Measurements from ENCODE around the gene FNTB.

Gene FNTB

GRCh38 chr14:65042296-65042695 lies 55.6 kb downstream of the FNTB start:
- H3K4me1 ChIP-seq (ENCODE audit: control extremely low read depth in 1 of 4, control insufficient read depth in 4 of 4, insufficient read depth in 4 of 4, low read length in 3 of 4) = peaks cover 13 to 62% (median 47%) of the 10 kb centered on the region in 4 experiments
- CTCF ChIA-PET = interaction anchor here (1.6 to 3.4 kb wide), 5 partner anchors 8 to 32 kb away, joined by 4 to 18 read pairs (median 8); no protein-coding TSS in a partner anchor
- H3K9me3 ChIP-seq (ENCODE audit: control extremely low read depth in 1 of 5, control insufficient read depth in 4 of 5, insufficient read depth in 2 of 5, low read depth in 1 of 5, low read length in 4 of 5) = no peaks in the 10 kb centered on the region
- 56% methylated on average over 3 of the region's 3 CpGs for WGBS (ENCODE audit: insufficient coverage)
- no peak for DNase-seq
- POLR2A ChIA-PET = no interaction called here
- H3K27me3 ChIP-seq (replicated peaks in 2 of 5; ENCODE audit: control insufficient read depth in 4 of 5, insufficient read depth in 5 of 5, low read length in 4 of 5) = no peaks in the 10 kb centered on the region
- H3K4me3 ChIP-seq (ENCODE audit: control insufficient read depth in 1 of 7, extremely low read depth in 1 of 7, insufficient read depth in 4 of 7, low read depth in 2 of 7, low read length in 6 of 7) = peak overlapping the region in 3 of 7 experiments; percentile 22 to 57 (median 41)
- H3K36me3 ChIP-seq (ENCODE audit: control insufficient read depth in 4 of 4, insufficient read depth in 4 of 4, low read length in 3 of 4) = peaks cover 0 to 25% (median 5%) of the 10 kb centered on the region in 4 experiments
- peak overlapping the region; percentile 80 to 84 for H3K27ac ChIP-seq (ENCODE audit: insufficient read depth in 1 of 2, low read depth in 1 of 2, low read length in 2 of 2, poor library complexity in 1 of 2, severe bottlenecking in 2 of 2)

- Histone ChIP-seq H3K9me3 (ENCODE audit: control extremely low read depth in 1 of 5, control insufficient read depth in 4 of 5, insufficient read depth in 2 of 5, low read depth in 1 of 5, low read length in 4 of 5) (no peaks in the 10 kb centered on the region), H3K27ac (ENCODE audit: insufficient read depth in 1 of 2, low read depth in 1 of 2, low read length in 2 of 2, poor library complexity in 1 of 2, severe bottlenecking in 2 of 2) (peak overlapping the region; percentile 80 to 84), H3K4me1 (ENCODE audit: control extremely low read depth in 1 of 4, control insufficient read depth in 4 of 4, insufficient read depth in 4 of 4, low read length in 3 of 4) (peaks cover 17 to 67% (median 49%) of the 10 kb centered on the region in 4 experiments), H3K4me3 (ENCODE audit: control insufficient read depth in 1 of 7, extremely low read depth in 1 of 7, insufficient read depth in 4 of 7, low read depth in 2 of 7, low read length in 6 of 7) (peak overlapping the region in 3 of 7 experiments; percentile 22 to 57 (median 42)), H3K27me3 (replicated peaks in 2 of 5; ENCODE audit: control insufficient read depth in 4 of 5, insufficient read depth in 5 of 5, low read length in 4 of 5) (no peaks in the 10 kb centered on the region), H3K36me3 (ENCODE audit: control insufficient read depth in 4 of 4, insufficient read depth in 4 of 4, low read length in 3 of 4) (peaks cover 0 to 28% (median 5%) of the 10 kb centered on the region in 4 experiments)
- CTCF ChIA-PET = interaction anchor here (0.7 to 3.4 kb wide), 6 partner anchors 9 to 121 kb away, joined by 5 to 18 read pairs (median 10); no protein-coding TSS in a partner anchor
- DNase-seq = peak; percentile 84 to 98 (median 94)
- WGBS (ENCODE audit: insufficient coverage) = 0% methylated on average over 4 of the region's 8 CpGs
- POLR2A ChIA-PET = interaction anchor here (0.7 kb wide), 1 partner anchor 12 kb away, joined by 3 read pairs; no protein-coding TSS in a partner anchor
Observed at GRCh38 chr14:65042731-65043372, 56.2 kb downstream of the FNTB start.

GRCh38 chr14:65043893-65044595 lies 57.3 kb downstream of the FNTB start:
- POLR2A ChIA-PET = interaction anchor here (0.7 to 1.6 kb wide), 5 partner anchors 10 to 58 kb away, joined by 3 to 11 read pairs (median 3); partner anchors contain the start of gene MAX

GRCh38 chr14:65044596-65044959 lies 57.9 kb downstream of the FNTB start:
- Histone ChIP-seq H3K27me3 (replicated peaks in 2 of 5; ENCODE audit: control insufficient read depth in 4 of 5, insufficient read depth in 5 of 5, low read length in 4 of 5) (no peaks in the 10 kb centered on the region), H3K27ac (ENCODE audit: insufficient read depth in 1 of 2, low read depth in 1 of 2, low read length in 2 of 2, poor library complexity in 1 of 2, severe bottlenecking in 2 of 2) (peak overlapping the region; percentile 69 to 80), H3K4me3 (ENCODE audit: control insufficient read depth in 1 of 7, extremely low read depth in 1 of 7, insufficient read depth in 4 of 7, low read depth in 2 of 7, low read length in 6 of 7) (peak overlapping the region in 3 of 7 experiments; percentile 33 to 51 (median 41)), H3K9me3 (ENCODE audit: control extremely low read depth in 1 of 5, control insufficient read depth in 4 of 5, insufficient read depth in 2 of 5, low read depth in 1 of 5, low read length in 4 of 5) (no peaks in the 10 kb centered on the region), H3K4me1 (ENCODE audit: control extremely low read depth in 1 of 4, control insufficient read depth in 4 of 4, insufficient read depth in 4 of 4, low read length in 3 of 4) (peaks cover 17 to 68% (median 51%) of the 10 kb centered on the region in 4 experiments), H3K36me3 (ENCODE audit: control insufficient read depth in 4 of 4, insufficient read depth in 4 of 4, low read length in 3 of 4) (peaks cover 0 to 32% (median 4%) of the 10 kb centered on the region in 4 experiments)
- POLR2A ChIA-PET = interaction anchor here (0.9 to 1.6 kb wide), 4 partner anchors 10 to 58 kb away, joined by 3 to 11 read pairs (median 4); partner anchors contain the start of gene MAX
- CTCF ChIA-PET = interaction anchor here (0.8 to 3.4 kb wide), 7 partner anchors 9 to 119 kb away, joined by 3 to 18 read pairs (median 7); no protein-coding TSS in a partner anchor
- peak; percentile 93 to 99 (median 97) for DNase-seq
- 0% methylated on average over 7 of the region's 9 CpGs for WGBS (ENCODE audit: insufficient coverage)

More at GRCh38 chr14:65043893-65044595, 57.3 kb downstream of the FNTB start:
- Histone ChIP-seq H3K36me3 (ENCODE audit: control insufficient read depth in 4 of 4, insufficient read depth in 4 of 4, low read length in 3 of 4) (peaks cover 0 to 32% (median 4%) of the 10 kb centered on the region in 4 experiments), H3K27me3 (replicated peaks in 2 of 5; ENCODE audit: control insufficient read depth in 4 of 5, insufficient read depth in 5 of 5, low read length in 4 of 5) (no peaks in the 10 kb centered on the region), H3K4me3 (ENCODE audit: control insufficient read depth in 1 of 7, extremely low read depth in 1 of 7, insufficient read depth in 4 of 7, low read depth in 2 of 7, low read length in 6 of 7) (peak overlapping the region in 4 of 7 experiments; percentile 33 to 51 (median 44)), H3K27ac (ENCODE audit: insufficient read depth in 1 of 2, low read depth in 1 of 2, low read length in 2 of 2, poor library complexity in 1 of 2, severe bottlenecking in 2 of 2) (no peak overlapping the region), H3K9me3 (ENCODE audit: control extremely low read depth in 1 of 5, control insufficient read depth in 4 of 5, insufficient read depth in 2 of 5, low read depth in 1 of 5, low read length in 4 of 5) (no peaks in the 10 kb centered on the region), H3K4me1 (ENCODE audit: control extremely low read depth in 1 of 4, control insufficient read depth in 4 of 4, insufficient read depth in 4 of 4, low read length in 3 of 4) (peaks cover 17 to 68% (median 51%) of the 10 kb centered on the region in 4 experiments)
- no peak for DNase-seq
- WGBS (ENCODE audit: insufficient coverage) = 53% methylated on average over 9 of the region's 12 CpGs
- CTCF ChIA-PET = interaction anchor here (0.7 to 3.4 kb wide), 8 partner anchors 8 to 120 kb away, joined by 3 to 18 read pairs (median 6); no protein-coding TSS in a partner anchor

GRCh38 chr14:65045006-65045405 lies 58.3 kb downstream of the FNTB start:
- ChIA-PET POLR2A (interaction anchor here (0.9 to 1.6 kb wide), 4 partner anchors 9 to 58 kb away, joined by 3 to 11 read pairs (median 4); partner anchors contain the start of gene MAX), CTCF (interaction anchor here (1.0 to 3.4 kb wide), 6 partner anchors 9 to 119 kb away, joined by 4 to 18 read pairs (median 10); no protein-coding TSS in a partner anchor)
- peak overlapping the region; percentile 69 to 80 for H3K27ac ChIP-seq (ENCODE audit: insufficient read depth in 1 of 2, low read depth in 1 of 2, low read length in 2 of 2, poor library complexity in 1 of 2, severe bottlenecking in 2 of 2)
- no peak for DNase-seq
- H3K4me1 ChIP-seq (ENCODE audit: control extremely low read depth in 1 of 4, control insufficient read depth in 4 of 4, insufficient read depth in 4 of 4, low read length in 3 of 4) = peaks cover 17 to 68% (median 51%) of the 10 kb centered on the region in 4 experiments
- peak overlapping the region in 2 of 7 experiments; percentile 7 to 51 for H3K4me3 ChIP-seq (ENCODE audit: control insufficient read depth in 1 of 7, extremely low read depth in 1 of 7, insufficient read depth in 4 of 7, low read depth in 2 of 7, low read length in 6 of 7)
- no peaks in the 10 kb centered on the region for H3K27me3 ChIP-seq (replicated peaks in 2 of 5; ENCODE audit: control insufficient read depth in 4 of 5, insufficient read depth in 5 of 5, low read length in 4 of 5)
- WGBS (ENCODE audit: insufficient coverage) = 48% methylated on average over 4 of the region's 5 CpGs
- H3K36me3 ChIP-seq (ENCODE audit: control insufficient read depth in 4 of 4, insufficient read depth in 4 of 4, low read length in 3 of 4) = peaks cover 0 to 32% (median 4%) of the 10 kb centered on the region in 4 experiments
- H3K9me3 ChIP-seq (ENCODE audit: control extremely low read depth in 1 of 5, control insufficient read depth in 4 of 5, insufficient read depth in 2 of 5, low read depth in 1 of 5, low read length in 4 of 5) = no peaks in the 10 kb centered on the region

- Histone ChIP-seq H3K4me3 (ENCODE audit: control insufficient read depth in 1 of 7, extremely low read depth in 1 of 7, insufficient read depth in 4 of 7, low read depth in 2 of 7, low read length in 6 of 7) (peak overlapping the region in 1 of 7 experiments; percentile 9), H3K36me3 (ENCODE audit: control insufficient read depth in 4 of 4, insufficient read depth in 4 of 4, low read length in 3 of 4) (peaks cover 0 to 29% (median under 1%) of the 10 kb centered on the region in 4 experiments), H3K9me3 (ENCODE audit: control extremely low read depth in 1 of 5, control insufficient read depth in 4 of 5, insufficient read depth in 2 of 5, low read depth in 1 of 5, low read length in 4 of 5) (no peaks in the 10 kb centered on the region), H3K4me1 (ENCODE audit: control extremely low read depth in 1 of 4, control insufficient read depth in 4 of 4, insufficient read depth in 4 of 4, low read length in 3 of 4) (peaks cover 17 to 65% (median 49%) of the 10 kb centered on the region in 4 experiments), H3K27me3 (replicated peaks in 2 of 5; ENCODE audit: control insufficient read depth in 4 of 5, insufficient read depth in 5 of 5, low read length in 4 of 5) (no peaks in the 10 kb centered on the region), H3K27ac (ENCODE audit: insufficient read depth in 1 of 2, low read depth in 1 of 2, low read length in 2 of 2, poor library complexity in 1 of 2, severe bottlenecking in 2 of 2) (no peak overlapping the region)
- POLR2A ChIA-PET = interaction anchor here (1.6 kb wide), 1 partner anchor 9 kb away, joined by 11 read pairs; no protein-coding TSS in a partner anchor
- WGBS (ENCODE audit: insufficient coverage) = 100% methylated on average over 1 of the region's 4 CpGs
- CTCF ChIA-PET = interaction anchor here (1.7 to 2.9 kb wide), 2 partner anchors 9 to 26 kb away, joined by 6 to 15 read pairs; no protein-coding TSS in a partner anchor
- no peak for DNase-seq
Observed at GRCh38 chr14:65045709-65046108, 59.0 kb downstream of the FNTB start.

All from common myeloid progenitor, CD34-positive (primary cell).